Activated CD4-positive, alpha-beta T cell treated with anti-CD3 and anti-CD28 coated beads for 36 hours (primary cell): Measurements from ENCODE around the gene EML6. TPM values are rescaled to one million over a fixed set of nuclear protein-coding genes. Genes with fewer than 3 reads are reported as not detected.

Experiments
- ATAC-seq: fragments of 200-7000 bp; cut with Tn5 transposase; one replicate; pipeline ENCODE4 v1.10.0; 2021; ENCODE audit warnings: mild to moderate bottlenecking, moderate library complexity
- CTCF ChIA-PET: fragments of 350-600 bp; sonication (Branson Sonifier 250); formaldehyde crosslinking; loops from one replicate; lab custom pipeline; 2021; ENCODE audit warnings: antibody characterized with exemption; lab: Charles Lee
- POLR2A ChIA-PET: fragments of 350-600 bp; sonication (Branson Sonifier 250); formaldehyde crosslinking; loops from one replicate; lab custom pipeline; 2021; ENCODE audit warnings: antibody characterized with exemption, inconsistent platforms; lab: Charles Lee
- DNase-seq: peaks from one replicate; pipeline ENCODE4 v3.0.0-alpha.2; 2020
- H3K27ac Mint-ChIP-seq: one replicate; pipeline ENCODE4 v1.8.0; 2021; ENCODE audit warnings: mixed read lengths
- H3K27me3 Mint-ChIP-seq: one replicate; pipeline ENCODE4 v1.8.0; 2021; ENCODE audit warnings: mixed read lengths
- H3K36me3 Mint-ChIP-seq: one replicate; pipeline ENCODE4 v1.8.0; 2021; ENCODE audit warnings: low read depth, mixed read lengths
- H3K4me1 Mint-ChIP-seq: one replicate; pipeline ENCODE4 v1.8.0; 2021; ENCODE audit warnings: mixed read lengths
- H3K4me3 Mint-ChIP-seq: one replicate; pipeline ENCODE4 v1.8.0; 2021; ENCODE audit warnings: mild to moderate bottlenecking, moderate library complexity, mixed read lengths
- H3K9me3 Mint-ChIP-seq: one replicate; pipeline ENCODE4 v1.8.0; 2021; ENCODE audit warnings: low read depth, mixed read lengths
- intact Hi-C, 2 experiments: fragments of 100-400 bp; cut with DNase I in 1 of 2; cut with micrococcal nuclease in 1 of 2; formaldehyde crosslinking; loops; one replicate each; pipeline versions ENCODE4 v1.14.2 to v1.15.1; 2022 to 2024; cut with DNase I, micrococcal nuclease
- total RNA-seq, 2 experiments: library from RNA; stranded (reverse); gene quantifications; one replicate each; pipeline ENCODE4 v1.2.3, GENCODE V29; 2021

EML6 gene
- total RNA-seq, 2 experiments from 2014 or later = 0.16 to 0.30 TPM

DNA sequence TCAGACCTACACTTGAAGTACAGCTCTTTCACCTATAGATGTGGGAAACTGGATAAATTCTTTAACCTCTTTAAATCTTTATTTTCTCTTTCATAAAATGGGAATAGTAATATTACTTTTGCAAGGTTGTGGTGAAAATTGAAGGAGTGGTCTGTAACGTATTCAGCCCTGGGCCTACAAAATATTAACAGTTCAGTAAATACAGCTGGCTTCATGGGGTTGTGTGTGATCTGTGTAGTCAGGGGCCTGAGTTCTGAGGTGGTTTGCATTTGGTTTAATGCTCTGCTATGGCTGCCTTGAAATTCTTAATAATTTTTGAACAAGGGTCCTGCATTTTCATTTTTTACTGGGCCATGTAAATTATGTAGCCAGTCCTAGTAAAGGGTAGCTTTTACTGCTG is 16.8 kb upstream of the EML6 start:
- POLR2A ChIA-PET = no interaction called here
- DNase-seq = no peak
- peaks cover 2% of the 10 kb centered on the region for H3K4me1 Mint-ChIP-seq
- peaks cover 26% of the 10 kb centered on the region for H3K27me3 Mint-ChIP-seq
- H3K27ac Mint-ChIP-seq = no peak overlapping the region
- H3K36me3 Mint-ChIP-seq = no peaks in the 10 kb centered on the region
- CTCF ChIA-PET = interaction anchor here (0.6 to 9.6 kb wide), 11 partner anchors 17 to 599 kb away, joined by 3 to 222 read pairs (median 3); partner anchors contain the start of gene EML6
- intact Hi-C loops = loop anchor here (5.0 to 10.0 kb wide), 2 partner anchors 131 to 592 kb away; partner anchors contain the start of gene ACYP2 (in 1 of the 2)
- H3K9me3 Mint-ChIP-seq = no peaks in the 10 kb centered on the region
- ATAC-seq = no peak
- H3K4me3 Mint-ChIP-seq = no peak overlapping the region

DNA sequence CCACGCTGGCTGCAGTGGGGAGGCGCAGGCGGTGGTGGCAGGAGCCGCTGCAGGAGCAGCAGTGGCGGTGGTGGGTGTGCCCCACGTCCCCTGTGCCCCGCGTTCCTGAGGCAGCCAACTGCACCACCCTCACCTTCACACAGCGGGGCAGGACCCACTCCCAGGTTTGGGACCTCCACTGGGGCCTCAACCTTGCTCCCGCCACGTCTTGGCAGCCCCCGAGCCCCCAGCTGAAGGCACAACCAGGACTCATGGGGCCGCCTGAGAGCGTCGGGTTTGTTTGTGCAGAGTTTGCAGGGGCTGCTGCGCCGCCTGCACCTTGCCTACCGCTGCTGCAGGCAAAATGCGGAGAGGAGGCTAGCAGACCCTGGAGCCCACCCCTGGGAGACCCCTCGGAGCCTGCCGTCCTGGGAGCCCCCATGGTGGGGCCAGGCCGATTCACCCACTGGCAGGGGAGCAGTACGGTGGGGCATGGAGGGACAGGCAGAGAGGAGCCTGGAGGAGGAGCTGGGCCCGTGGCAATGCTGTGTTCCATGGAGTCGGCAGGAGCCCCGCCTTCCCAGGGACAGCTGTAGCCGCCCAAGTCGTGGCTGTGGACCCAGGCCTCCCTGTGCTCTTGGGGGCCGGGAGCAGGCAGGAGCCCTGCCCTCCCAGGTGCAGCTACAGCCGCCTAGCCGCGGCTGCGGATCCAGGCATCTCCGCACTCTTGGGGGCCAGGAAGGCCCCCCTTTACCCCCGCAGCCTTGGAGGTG is 14.7 kb upstream of the EML6 start:
- CTCF ChIA-PET = interaction anchor here (0.5 to 9.6 kb wide), 9 partner anchors 8 to 602 kb away, joined by 3 to 222 read pairs (median 3); partner anchors contain the start of gene EML6
- peaks cover 21% of the 10 kb centered on the region for H3K27me3 Mint-ChIP-seq
- H3K36me3 Mint-ChIP-seq = no peaks in the 10 kb centered on the region
- H3K4me3 Mint-ChIP-seq = peak overlapping the region; percentile 10
- peak; percentile 47 for ATAC-seq
- POLR2A ChIA-PET = interaction anchor here (0.7 kb wide), 1 partner anchor 139 kb away, joined by 3 read pairs; no protein-coding TSS in a partner anchor
- intact Hi-C loops = loop anchor here (5.0 to 10.0 kb wide), 2 partner anchors 129 to 594 kb away; partner anchors contain the start of gene ACYP2 (in 1 of the 2)
- peaks cover 2% of the 10 kb centered on the region for H3K4me1 Mint-ChIP-seq
- no peaks in the 10 kb centered on the region for H3K9me3 Mint-ChIP-seq
- peak; percentile 30 for DNase-seq
- H3K27ac Mint-ChIP-seq = no peak overlapping the region

DNA sequence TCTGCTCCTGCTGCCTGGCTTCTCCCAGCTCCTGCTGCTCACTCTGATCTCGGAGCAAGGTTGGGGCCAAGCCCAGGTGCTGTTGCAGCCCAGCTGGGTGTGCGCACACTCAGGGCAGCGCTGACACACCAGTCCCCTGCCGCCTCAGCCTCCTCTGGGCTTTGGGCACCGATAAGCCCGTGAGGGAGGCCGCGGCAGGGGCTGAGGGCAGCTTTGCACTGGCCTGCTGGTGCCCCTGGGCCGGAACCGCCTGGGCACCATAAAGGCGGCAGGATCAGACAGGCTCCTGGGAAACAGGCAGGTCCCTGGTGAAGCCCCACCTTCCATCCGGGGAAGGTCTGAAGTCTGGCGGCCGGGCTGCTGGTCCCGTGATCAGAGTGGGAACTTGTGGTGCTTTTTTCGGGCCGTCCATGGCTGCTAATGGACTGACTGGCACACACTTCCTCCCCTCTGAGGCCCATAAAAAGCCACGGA is 14.1 kb upstream of the EML6 start:
- H3K27ac Mint-ChIP-seq = no peak overlapping the region
- intact Hi-C loops = loop anchor here (5.0 to 10.0 kb wide), 2 partner anchors 128 to 595 kb away; partner anchors contain the start of gene ACYP2 (in 1 of the 2)
- H3K36me3 Mint-ChIP-seq = no peaks in the 10 kb centered on the region
- ATAC-seq (peak; percentile 65), DNase-seq (peak; percentile 28)
- H3K9me3 Mint-ChIP-seq = no peaks in the 10 kb centered on the region
- POLR2A ChIA-PET = interaction anchor here (0.7 kb wide), 1 partner anchor 140 kb away, joined by 3 read pairs; no protein-coding TSS in a partner anchor
- CTCF ChIA-PET = interaction anchor here (0.8 to 9.6 kb wide), 6 partner anchors 8 to 188 kb away, joined by 3 to 222 read pairs (median 6); partner anchors contain the start of gene EML6
- peaks cover 21% of the 10 kb centered on the region for H3K27me3 Mint-ChIP-seq
- peaks cover 2% of the 10 kb centered on the region for H3K4me1 Mint-ChIP-seq
- H3K4me3 Mint-ChIP-seq = peak overlapping the region; percentile 10

DNA sequence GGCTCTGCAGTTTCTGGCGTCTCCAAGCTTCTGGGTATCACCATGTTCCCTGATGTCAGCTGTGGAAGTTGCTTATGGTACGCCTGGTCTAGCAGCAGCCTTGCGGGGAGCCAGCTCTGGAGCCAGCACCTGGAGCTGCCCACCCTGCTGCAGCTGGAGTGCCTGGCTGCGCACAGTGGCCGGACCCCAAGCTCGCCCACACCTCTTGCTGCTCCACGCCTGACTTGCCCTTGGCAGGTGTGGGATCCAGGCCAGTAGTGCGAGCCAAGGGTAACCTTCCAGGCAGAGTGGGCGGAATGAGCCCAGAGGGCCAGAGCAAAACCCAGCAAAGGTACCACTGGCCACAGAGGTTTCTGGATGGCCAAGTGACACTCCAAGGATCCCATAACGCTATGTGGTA is 13.2 kb upstream of the EML6 start:
- intact Hi-C loops = no loop called here
- Mint-ChIP-seq H3K36me3 (no peaks in the 10 kb centered on the region), H3K9me3 (no peaks in the 10 kb centered on the region), H3K27me3 (peaks cover 21% of the 10 kb centered on the region), H3K4me1 (peaks cover 2% of the 10 kb centered on the region), H3K4me3 (no peak overlapping the region), H3K27ac (no peak overlapping the region)
- DNase-seq (no peak), ATAC-seq (no peak)
- CTCF ChIA-PET = interaction anchor here (0.6 to 9.6 kb wide), 3 partner anchors 46 to 129 kb away, joined by 3 to 222 read pairs (median 9); no protein-coding TSS in a partner anchor
- POLR2A ChIA-PET = no interaction called here

DNA sequence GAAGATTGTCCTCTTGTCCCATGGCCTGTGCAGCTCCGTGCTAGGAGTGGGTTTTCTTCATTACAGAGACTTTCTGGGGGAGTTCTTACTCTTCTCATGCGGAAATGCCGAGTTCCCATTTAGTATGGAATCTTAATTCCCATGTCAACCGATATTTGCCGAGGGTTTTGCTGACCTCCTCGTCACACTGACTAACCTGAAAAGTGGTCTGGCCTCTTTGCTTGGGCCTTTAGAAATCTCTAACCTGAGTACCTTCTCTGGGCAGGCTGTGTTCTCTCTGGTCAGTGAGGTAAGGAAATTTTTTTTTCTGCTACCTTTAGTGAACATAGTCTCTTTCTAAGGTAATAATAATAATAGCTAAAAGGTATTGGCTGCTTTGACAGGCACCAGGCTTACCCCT is 10.9 kb upstream of the EML6 start:
- H3K9me3 Mint-ChIP-seq = no peaks in the 10 kb centered on the region
- POLR2A ChIA-PET = no interaction called here
- no peak for ATAC-seq

DNA sequence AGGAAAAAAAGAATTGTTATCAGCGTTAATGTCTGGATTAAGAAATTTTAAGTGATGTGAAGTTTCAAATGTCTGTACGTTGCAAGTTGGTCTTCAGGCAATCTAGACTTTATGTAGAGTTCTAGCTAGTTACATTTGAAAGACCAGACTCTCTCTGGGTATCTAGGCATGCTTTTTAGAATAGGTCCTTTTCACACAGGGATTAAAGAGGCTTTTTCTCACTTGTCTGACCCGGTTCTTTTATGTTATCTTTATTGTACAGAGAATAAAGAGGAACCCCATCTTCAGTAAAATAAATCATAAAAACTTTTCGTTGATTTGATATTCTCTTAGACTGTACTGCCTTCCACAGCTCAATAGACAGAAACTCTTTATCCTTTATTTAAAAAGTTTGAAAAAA is 8.5 kb upstream of the EML6 start:
- ATAC-seq (no peak), DNase-seq (no peak)
- peaks cover 31% of the 10 kb centered on the region for H3K27me3 Mint-ChIP-seq
- no peaks in the 10 kb centered on the region for H3K36me3 Mint-ChIP-seq
- H3K4me3 Mint-ChIP-seq = no peak overlapping the region
- no peak overlapping the region for H3K27ac Mint-ChIP-seq
- CTCF ChIA-PET = interaction anchor here (1.1 to 1.3 kb wide), 3 partner anchors 11 to 193 kb away, joined by 3 to 4 read pairs (median 3); no protein-coding TSS in a partner anchor
- H3K9me3 Mint-ChIP-seq = no peaks in the 10 kb centered on the region
- POLR2A ChIA-PET = interaction anchor here (0.9 kb wide), 1 partner anchor 8 kb away, joined by 3 read pairs; the partner anchor contains the start of gene EML6
- H3K4me1 Mint-ChIP-seq = peaks cover 2% of the 10 kb centered on the region
- intact Hi-C loops = no loop called here

More for the DNA sequence above, 10.9 kb upstream of the EML6 start:
- Mint-ChIP-seq H3K4me1 (peaks cover 2% of the 10 kb centered on the region), H3K36me3 (no peaks in the 10 kb centered on the region), H3K27ac (no peak overlapping the region), H3K4me3 (no peak overlapping the region), H3K27me3 (peaks cover 28% of the 10 kb centered on the region)
- DNase-seq = no peak
- CTCF ChIA-PET = no interaction called here
- intact Hi-C loops = no loop called here

DNA sequence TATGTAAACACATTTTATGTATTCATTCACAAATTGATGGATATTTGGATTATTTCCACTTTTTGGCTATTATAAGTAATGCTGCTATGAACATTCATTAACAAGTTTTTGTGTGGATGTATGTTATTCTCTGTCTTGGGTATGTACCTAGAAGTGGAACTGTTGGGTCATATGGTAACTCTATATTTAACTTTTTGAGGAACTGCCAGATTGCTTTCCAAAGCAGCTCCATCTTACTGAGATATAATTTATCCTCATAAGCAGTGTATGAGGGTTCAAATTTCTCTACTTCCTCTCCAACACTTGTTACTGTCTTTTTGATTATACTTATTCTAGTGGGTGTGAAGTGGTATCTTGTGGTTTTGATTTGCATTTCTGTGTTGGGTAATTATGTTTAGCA is 7.1 kb upstream of the EML6 start:
- peaks cover 26% of the 10 kb centered on the region for H3K27me3 Mint-ChIP-seq
- intact Hi-C loops = no loop called here
- H3K27ac Mint-ChIP-seq = no peak overlapping the region
- H3K4me3 Mint-ChIP-seq = no peak overlapping the region
- H3K9me3 Mint-ChIP-seq = no peaks in the 10 kb centered on the region
- POLR2A ChIA-PET = no interaction called here
- CTCF ChIA-PET = interaction anchor here (0.6 to 3.7 kb wide), 4 partner anchors 7 to 24 kb away, joined by 3 to 21 read pairs (median 3); no protein-coding TSS in a partner anchor
- no peaks in the 10 kb centered on the region for H3K36me3 Mint-ChIP-seq
- DNase-seq (no peak), ATAC-seq (no peak)
- H3K4me1 Mint-ChIP-seq = no peaks in the 10 kb centered on the region

DNA sequence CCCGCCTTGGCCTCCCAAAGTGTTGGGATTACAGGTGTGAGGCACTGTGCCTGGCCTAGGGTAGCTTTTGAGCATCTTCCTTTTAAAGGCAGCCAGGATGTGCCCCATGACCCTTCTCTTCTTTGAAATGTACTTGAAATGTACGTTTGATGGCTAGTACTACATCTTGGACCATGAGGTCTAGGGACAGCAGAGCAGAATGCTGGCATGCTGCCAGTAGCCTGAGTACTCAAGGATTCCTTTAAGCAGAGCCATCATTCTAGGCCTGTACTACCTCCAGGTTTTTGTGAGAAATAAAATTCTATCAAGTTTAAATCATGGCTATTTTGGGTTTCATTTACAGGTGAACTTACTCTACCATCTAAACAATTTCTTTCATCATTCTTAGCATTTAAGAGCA is 2.9 kb upstream of the EML6 start:
- ChIA-PET CTCF (interaction anchor here (0.6 to 0.9 kb wide), 3 partner anchors 47 to 118 kb away, joined by 3 read pairs; no protein-coding TSS in a partner anchor), POLR2A (no interaction called here)
- no peak for DNase-seq
- no peak overlapping the region for H3K4me3 Mint-ChIP-seq
- H3K27me3 Mint-ChIP-seq = peaks cover 35% of the 10 kb centered on the region
- peaks cover 10% of the 10 kb centered on the region for H3K4me1 Mint-ChIP-seq
- H3K9me3 Mint-ChIP-seq = no peaks in the 10 kb centered on the region
- no peak for ATAC-seq
- intact Hi-C loops = loop anchor here (5.0 to 10.0 kb wide), 10 partner anchors 117 to 956 kb away; partner anchors contain the start of genes PPP4R3B (in 2 of the 2), CHAC2 (in 1 of the 2), CLHC1 (in 1 of the 2) and RPS27A (in 1 of the 2)
- no peak overlapping the region for H3K27ac Mint-ChIP-seq
- H3K36me3 Mint-ChIP-seq = no peaks in the 10 kb centered on the region

DNA sequence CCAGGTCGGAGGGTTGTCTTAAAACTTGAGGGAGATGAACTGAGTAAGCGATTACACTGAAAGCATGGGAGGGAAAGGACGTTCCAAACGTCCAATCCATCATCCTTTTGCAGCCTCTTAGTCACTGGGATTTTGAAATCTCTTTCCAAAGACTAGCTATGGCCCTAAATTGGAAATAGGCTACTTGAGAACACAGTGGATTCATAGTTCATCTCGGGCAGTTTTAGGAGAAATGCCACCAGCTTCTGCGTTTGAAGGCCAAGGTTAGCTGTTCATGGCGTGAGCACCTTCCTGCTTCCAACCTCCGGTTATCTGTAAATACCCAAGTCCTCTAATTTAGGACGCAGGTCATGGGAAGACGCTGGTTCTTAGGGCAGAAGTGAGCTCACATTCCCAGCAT is 821 bp upstream of the EML6 start:
- peaks cover 12% of the 10 kb centered on the region for H3K4me1 Mint-ChIP-seq
- no peak for DNase-seq
- H3K9me3 Mint-ChIP-seq = no peaks in the 10 kb centered on the region
- H3K27ac Mint-ChIP-seq = peak overlapping the region; percentile 51
- ChIA-PET POLR2A (interaction anchor here (1.3 kb wide), 1 partner anchor 328 kb away, joined by 3 read pairs; the partner anchor contains the start of gene RTN4), CTCF (interaction anchor here (0.6 to 1.9 kb wide), 13 partner anchors 10 to 284 kb away, joined by 3 to 6 read pairs (median 3); no protein-coding TSS in a partner anchor)
- intact Hi-C loops = loop anchor here (1.0 to 10.0 kb wide), 20 partner anchors 42 to 958 kb away; partner anchors contain the start of genes CLHC1 (in 2 of the 2), PPP4R3B (in 2 of the 2), RPS27A (in 2 of the 2) and RTN4 (in 2 of the 2)
- no peaks in the 10 kb centered on the region for H3K36me3 Mint-ChIP-seq
- peak overlapping the region; percentile 80 for H3K4me3 Mint-ChIP-seq
- H3K27me3 Mint-ChIP-seq = peaks cover 45% of the 10 kb centered on the region
- ATAC-seq = no peak

DNA sequence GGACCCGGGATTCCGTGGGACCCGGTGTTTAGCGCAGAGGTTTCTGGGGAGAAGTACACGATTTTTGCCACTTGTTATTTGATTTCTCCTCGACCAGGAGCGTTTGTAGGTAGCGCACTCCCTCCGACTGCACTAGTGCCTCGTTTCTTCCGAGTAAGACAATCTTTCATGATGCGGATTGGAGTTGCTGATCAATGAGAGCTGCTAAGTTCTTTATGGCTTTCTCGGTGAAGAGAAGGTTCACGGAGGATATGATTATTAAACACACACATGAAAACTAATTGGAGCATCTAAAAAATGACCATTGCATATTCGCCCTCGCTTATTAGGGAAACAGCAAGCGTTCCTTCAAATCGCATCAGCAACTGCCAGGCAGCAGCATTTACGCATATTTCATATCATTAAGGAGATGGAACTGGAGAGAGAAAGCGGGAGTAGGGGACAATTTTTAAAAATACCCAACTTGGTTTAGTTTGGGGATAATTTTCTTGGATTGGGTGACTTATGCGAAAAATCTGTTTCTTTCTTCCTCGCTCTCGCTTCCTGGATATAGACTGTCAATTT is 616 bp downstream of the EML6 start:
- H3K36me3 Mint-ChIP-seq = no peaks in the 10 kb centered on the region
- H3K4me3 Mint-ChIP-seq = peak overlapping the region; percentile 80

More for the DNA sequence above, 616 bp downstream of the EML6 start:
- peak overlapping the region; percentile 65 for H3K27ac Mint-ChIP-seq
- DNase-seq (no peak), ATAC-seq (no peak)
- CTCF ChIA-PET = interaction anchor here (1.5 to 1.9 kb wide), 2 partner anchors 15 to 196 kb away, joined by 3 to 5 read pairs; no protein-coding TSS in a partner anchor
- POLR2A ChIA-PET = interaction anchor here (1.0 to 1.3 kb wide), 2 partner anchors 9 to 326 kb away, joined by 3 read pairs; partner anchors contain the start of gene RTN4
- no peaks in the 10 kb centered on the region for H3K9me3 Mint-ChIP-seq
- intact Hi-C loops = loop anchor here (1.0 to 10.0 kb wide), 21 partner anchors 44 to 959 kb away; partner anchors contain the start of genes CLHC1 (in 2 of the 2), PPP4R3B (in 2 of the 2), RPS27A (in 2 of the 2) and RTN4 (in 2 of the 2)
- peaks cover 12% of the 10 kb centered on the region for H3K4me1 Mint-ChIP-seq
- peaks cover 38% of the 10 kb centered on the region for H3K27me3 Mint-ChIP-seq
